Spleen (tissue), 7 donors: ENCODE results near the gene NAA16.

Experiments
- CTCF ChIP-seq, 11 experiments: fragments of 200-600 bp in 7 of 11; fragments of 450-650 bp in 4 of 11; sonication (generic) in 4 of 11; IDR thresholded peaks in 8 of 11; conservative IDR thresholded peaks in 3 of 11; 1 replicate in 7 of 11; 2 replicates in 4 of 11; pipeline versions ENCODE4 v1.4.0 to v1.8.0; 2016 to 2021; ENCODE audit warnings: antibody characterized with exemption in 11 of 11, inconsistent platforms in 4 of 11, mild to moderate bottlenecking in 1 of 11
- POLR2A ChIP-seq, 3 donors: fragments of 450-650 bp; IDR thresholded peaks; one replicate each; pipeline ENCODE4 v1.5.1; 2017; ENCODE audit warnings: antibody characterized with exemption in 3 of 3, mild to moderate bottlenecking in 1 of 3
- POLR2AphosphoS5 ChIP-seq, 3 donors: sonication (generic); formaldehyde crosslinking; IDR thresholded peaks; one replicate each; pipeline ENCODE4 v1.5.1; 2017; ENCODE audit warnings: antibody characterized with exemption in 3 of 3
- donor health status: DM: no; HTN: no; CAD: no; lungs with moderate emphysema.
- donor health status: DM: no; HTN: no; CAD: no.
- donor health status: DM: no; HTN: no; CAD: no.

GRCh38 chr13:41418731-41419130 lies 107.7 kb downstream of the NAA16 start:
- TF ChIP-seq POLR2A (IDR thresholded peaks at IDR 0.05) (no peak), CTCF (IDR thresholded peaks at IDR 0.05 in 8 of 11, conservative IDR thresholded peaks at IDR 0.05 in 3 of 11) (no peak), POLR2AphosphoS5 (IDR thresholded peaks at IDR 0.05) (no peak)
